Measurements from ENCODE around the gene LUC7L3. TPM values are rescaled to one million over a fixed set of nuclear protein-coding genes. Genes with fewer than 3 reads are reported as not detected.

LUC7L3 gene
- total and polyA plus RNA-seq, 2 experiments from 2014 or later: 56.9 to 156 TPM

DNA sequence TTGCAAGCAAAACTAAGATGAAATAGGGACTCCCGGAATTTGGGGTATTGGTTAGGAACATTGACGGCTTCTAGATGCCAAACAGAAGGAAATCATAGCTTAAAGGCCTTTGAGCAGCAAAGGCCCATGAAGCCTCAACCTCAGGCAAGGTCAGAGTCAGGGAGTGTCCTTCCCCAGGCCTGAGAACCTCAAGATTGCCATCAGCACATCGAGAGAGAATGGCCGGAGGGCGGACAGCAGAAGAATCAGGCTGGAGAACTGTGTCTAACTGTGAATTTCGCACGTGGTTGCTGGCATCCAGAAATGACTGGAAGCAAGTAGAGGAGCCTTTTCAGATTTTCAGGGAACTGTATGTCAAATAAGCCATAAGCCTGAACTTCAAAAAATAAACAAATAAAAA lies 72.7 kb downstream of the LUC7L3 start:
- WGBS (ENCODE audit: low lambda C conversion rate, missing lambda C conversion rate): 88% methylated on average over 7 of the region's 7 CpGs
- Histone ChIP-seq H3K79me2 (no peaks in the 10 kb centered on the region), H3K27ac (no peak overlapping the region), H3K9me3 (ENCODE audit: low read depth) (no peaks in the 10 kb centered on the region), H3K4me2 (no peak overlapping the region), H3K36me3 (replicated peaks; ENCODE audit: insufficient read depth, low read depth) (no peaks in the 10 kb centered on the region), H3K9me2 (replicated peaks; ENCODE audit: insufficient read depth) (no peaks in the 10 kb centered on the region), H3K4me3 (no peak overlapping the region), H3K4me1 (ENCODE audit: insufficient read depth) (peaks cover 3% of the 10 kb centered on the region), H4K20me1 (ENCODE audit: insufficient read depth, poor library complexity, severe bottlenecking) (no peaks in the 10 kb centered on the region), H3K27me3 (no peaks in the 10 kb centered on the region), H2AFZ (no peak overlapping the region)
- DNase-seq (ENCODE audit: low spot score): no peak
- TF ChIP-seq EZH2phosphoT487 (IDR thresholded peaks at IDR 0.05; ENCODE audit: low read depth, severe bottlenecking, unreplicated experiment): no peak
- TF ChIP-seq EZH2 (IDR thresholded peaks at IDR 0.05; ENCODE audit: borderline replicate concordance): no peak
- TF ChIP-seq, protein P1, sequence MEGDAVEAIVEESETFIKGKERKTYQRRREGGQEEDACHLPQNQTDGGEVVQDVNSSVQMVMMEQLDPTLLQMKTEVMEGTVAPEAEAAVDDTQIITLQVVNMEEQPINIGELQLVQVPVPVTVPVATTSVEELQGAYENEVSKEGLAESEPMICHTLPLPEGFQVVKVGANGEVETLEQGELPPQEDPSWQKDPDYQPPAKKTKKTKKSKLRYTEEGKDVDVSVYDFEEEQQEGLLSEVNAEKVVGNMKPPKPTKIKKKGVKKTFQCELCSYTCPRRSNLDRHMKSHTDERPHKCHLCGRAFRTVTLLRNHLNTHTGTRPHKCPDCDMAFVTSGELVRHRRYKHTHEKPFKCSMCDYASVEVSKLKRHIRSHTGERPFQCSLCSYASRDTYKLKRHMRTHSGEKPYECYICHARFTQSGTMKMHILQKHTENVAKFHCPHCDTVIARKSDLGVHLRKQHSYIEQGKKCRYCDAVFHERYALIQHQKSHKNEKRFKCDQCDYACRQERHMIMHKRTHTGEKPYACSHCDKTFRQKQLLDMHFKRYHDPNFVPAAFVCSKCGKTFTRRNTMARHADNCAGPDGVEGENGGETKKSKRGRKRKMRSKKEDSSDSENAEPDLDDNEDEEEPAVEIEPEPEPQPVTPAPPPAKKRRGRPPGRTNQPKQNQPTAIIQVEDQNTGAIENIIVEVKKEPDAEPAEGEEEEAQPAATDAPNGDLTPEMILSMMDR (IDR thresholded peaks at IDR 0.05; ENCODE audit: poor library complexity): no peak

DNA sequence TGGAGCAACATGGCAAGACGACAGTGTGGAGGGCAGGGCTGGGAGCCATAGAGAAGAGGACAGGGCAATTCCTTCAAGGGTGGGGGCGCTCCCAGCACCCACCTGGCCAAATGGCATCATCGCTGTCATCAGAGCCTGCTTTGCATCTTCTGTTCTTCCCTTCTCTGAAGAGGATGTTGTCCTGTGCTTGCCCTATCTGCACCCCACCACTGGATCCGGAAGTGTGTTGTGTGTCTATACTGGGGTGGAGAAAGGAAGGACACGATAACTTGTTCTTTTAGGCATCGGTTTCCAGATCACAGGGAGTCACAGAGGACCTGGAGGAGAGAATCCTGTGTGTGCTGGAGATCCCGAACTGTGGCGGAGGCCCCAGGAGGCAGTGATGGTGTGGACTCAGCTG lies 73.6 kb downstream of the LUC7L3 start:
- H3K4me3 ChIP-seq: no peak overlapping the region
- H3K4me1 ChIP-seq (ENCODE audit: insufficient read depth): peaks cover 5% of the 10 kb centered on the region
- H3K36me3 ChIP-seq (replicated peaks; ENCODE audit: insufficient read depth, low read depth): no peaks in the 10 kb centered on the region
- no peaks in the 10 kb centered on the region for H3K27me3 ChIP-seq
- no peaks in the 10 kb centered on the region for H4K20me1 ChIP-seq (ENCODE audit: insufficient read depth, poor library complexity, severe bottlenecking)
- H3K4me2 ChIP-seq: no peak overlapping the region
- no peaks in the 10 kb centered on the region for H3K9me3 ChIP-seq (ENCODE audit: low read depth)
- no peaks in the 10 kb centered on the region for H3K79me2 ChIP-seq
- DNase-seq (ENCODE audit: low spot score): no peak
- H3K9me2 ChIP-seq (replicated peaks; ENCODE audit: insufficient read depth): no peaks in the 10 kb centered on the region
- no peak for TF ChIP-seq EZH2 (IDR thresholded peaks at IDR 0.05; ENCODE audit: borderline replicate concordance)
- no peak for TF ChIP-seq EZH2phosphoT487 (IDR thresholded peaks at IDR 0.05; ENCODE audit: low read depth, severe bottlenecking, unreplicated experiment)
- TF ChIP-seq, protein P1 (IDR thresholded peaks at IDR 0.05; ENCODE audit: poor library complexity): no peak
- no peak overlapping the region for H3K27ac ChIP-seq
- 98% methylated on average over 8 of the region's 8 CpGs for WGBS (ENCODE audit: low lambda C conversion rate, missing lambda C conversion rate)
- no peak overlapping the region for H2AFZ ChIP-seq

DNA sequence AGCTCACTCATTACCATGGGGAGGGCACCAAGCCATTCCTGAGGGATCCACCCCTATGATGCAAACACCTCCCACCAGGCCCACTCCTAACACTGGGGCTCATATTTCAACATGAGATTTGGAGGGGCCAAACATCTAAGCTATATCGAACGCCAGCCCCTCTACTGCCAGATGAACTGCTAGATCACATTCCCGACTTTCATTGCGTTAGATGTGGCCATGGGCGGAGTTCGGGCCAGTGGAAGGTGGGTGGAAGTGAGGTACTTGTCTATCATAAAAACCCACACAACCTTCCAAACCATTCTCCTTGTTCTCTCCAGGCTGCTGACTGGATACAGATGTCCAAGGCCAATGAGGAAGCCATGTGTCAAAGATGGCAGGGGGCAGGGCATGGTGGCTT lies 75.0 kb downstream of the LUC7L3 start:
- Histone ChIP-seq H3K9me2 (replicated peaks; ENCODE audit: insufficient read depth) (no peaks in the 10 kb centered on the region), H3K27ac (no peak overlapping the region), H3K27me3 (no peaks in the 10 kb centered on the region), H4K20me1 (ENCODE audit: insufficient read depth, poor library complexity, severe bottlenecking) (no peaks in the 10 kb centered on the region), H3K4me1 (ENCODE audit: insufficient read depth) (peaks cover 5% of the 10 kb centered on the region), H2AFZ (no peak overlapping the region), H3K36me3 (replicated peaks; ENCODE audit: insufficient read depth, low read depth) (no peaks in the 10 kb centered on the region), H3K4me3 (no peak overlapping the region), H3K4me2 (no peak overlapping the region), H3K79me2 (no peaks in the 10 kb centered on the region), H3K9me3 (ENCODE audit: low read depth) (no peaks in the 10 kb centered on the region)
- no peak for DNase-seq (ENCODE audit: low spot score)
- WGBS (ENCODE audit: low lambda C conversion rate, missing lambda C conversion rate): 93% methylated on average over 6 of the region's 6 CpGs
- TF ChIP-seq EZH2phosphoT487 (IDR thresholded peaks at IDR 0.05; ENCODE audit: low read depth, severe bottlenecking, unreplicated experiment): no peak
- TF ChIP-seq, protein P1 (IDR thresholded peaks at IDR 0.05; ENCODE audit: poor library complexity): no peak
- TF ChIP-seq EZH2 (IDR thresholded peaks at IDR 0.05; ENCODE audit: borderline replicate concordance): no peak
